Measurements from ENCODE around the gene UNC5A.
A peak's percentile ranks its signal among the peaks of the same experiment; 100 is the strongest.

Gene UNC5A

GRCh38 chr5:176781638-176782570, 28.5 kb upstream of the UNC5A start:
- DNase-seq (ENCODE audit: low spot score): peak; percentile 26

GRCh38 chr5:176784218-176785165, 25.9 kb upstream of the UNC5A start:
- DNase-seq (ENCODE audit: low spot score): no peak

GRCh38 chr5:176785184-176786145, 24.9 kb upstream of the UNC5A start:
- DNase-seq (ENCODE audit: low spot score): no peak

- DNase-seq (ENCODE audit: low spot score): no peak
These were observed 22.7 kb upstream of the UNC5A start for GRCh38 chr5:176787676-176788075.

- DNase-seq (ENCODE audit: low spot score): no peak
These were observed 22.3 kb upstream of the UNC5A start for GRCh38 chr5:176788091-176788490.

GRCh38 chr5:176788941-176789872, 21.2 kb upstream of the UNC5A start:
- no peak for DNase-seq (ENCODE audit: low spot score)

- DNase-seq (ENCODE audit: low spot score): no peak
These were observed 20.3 kb upstream of the UNC5A start for GRCh38 chr5:176789873-176790615.

GRCh38 chr5:176790941-176791340, 19.4 kb upstream of the UNC5A start:
- DNase-seq (ENCODE audit: low spot score): no peak

- DNase-seq (ENCODE audit: low spot score): no peak
These were observed 17.6 kb upstream of the UNC5A start for GRCh38 chr5:176792655-176793342.

- no peak for DNase-seq (ENCODE audit: low spot score)
These were observed 17.0 kb upstream of the UNC5A start for GRCh38 chr5:176793343-176793699.

- DNase-seq (ENCODE audit: low spot score): no peak
These were observed 16.6 kb upstream of the UNC5A start for GRCh38 chr5:176793736-176794135.

- no peak for DNase-seq (ENCODE audit: low spot score)
These were observed 15.8 kb upstream of the UNC5A start for GRCh38 chr5:176794509-176794908.

- DNase-seq (ENCODE audit: low spot score): no peak
These were observed 13.9 kb upstream of the UNC5A start for GRCh38 chr5:176796411-176796810.

GRCh38 chr5:176796970-176797369, 13.4 kb upstream of the UNC5A start:
- no peak for DNase-seq (ENCODE audit: low spot score)

GRCh38 chr5:176797456-176798050, 12.8 kb upstream of the UNC5A start:
- DNase-seq (ENCODE audit: low spot score): no peak

- no peak for DNase-seq (ENCODE audit: low spot score)
These were observed 12.1 kb upstream of the UNC5A start for GRCh38 chr5:176798086-176798876.

- DNase-seq (ENCODE audit: low spot score): no peak
These were observed 11.4 kb upstream of the UNC5A start for GRCh38 chr5:176798949-176799348.

GRCh38 chr5:176799488-176799887, 10.9 kb upstream of the UNC5A start:
- DNase-seq (ENCODE audit: low spot score): no peak

All from left forelimb (tissue), 1 donor.